B cell (primary cell): ENCODE data around the gene CD226.

ENCODE experiments used
- EZH2 ChIP-seq: IDR thresholded peaks from 2 replicates; pipeline ENCODE4 v1.6.1; 2012; ENCODE audit warnings: borderline replicate concordance, low read depth, mild to moderate bottlenecking, moderate library complexity, low read length; ENCODE audit not compliant: insufficient read depth, poor library complexity, severe bottlenecking
- TF ChIP-seq, protein P1 (sequence below): fragments of 200-600 bp; IDR thresholded peaks from one replicate; pipeline ENCODE4 v1.8.0; 2022; ENCODE audit warnings: antibody characterized with exemption, mild to moderate bottlenecking

DNA sequence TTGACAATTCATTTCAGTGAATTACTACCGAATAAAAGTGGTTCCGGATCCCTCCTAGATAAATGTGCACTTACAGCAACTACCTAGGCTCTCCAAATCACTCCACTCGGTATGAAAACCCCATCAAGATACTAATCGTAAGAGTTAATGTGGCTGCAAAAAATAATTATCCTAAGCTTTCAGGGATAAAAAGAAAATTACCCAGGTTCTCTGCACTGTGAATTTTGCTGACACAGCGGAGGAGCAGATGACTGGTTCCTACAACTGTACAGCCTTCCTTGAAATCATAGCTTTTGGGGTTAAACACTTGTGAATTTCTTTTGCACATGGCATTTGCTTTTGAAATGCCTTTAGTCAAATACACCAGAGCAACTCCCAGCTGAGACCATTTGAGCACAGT is 104.7 kb downstream of the CD226 start:
- TF ChIP-seq, protein P1, sequence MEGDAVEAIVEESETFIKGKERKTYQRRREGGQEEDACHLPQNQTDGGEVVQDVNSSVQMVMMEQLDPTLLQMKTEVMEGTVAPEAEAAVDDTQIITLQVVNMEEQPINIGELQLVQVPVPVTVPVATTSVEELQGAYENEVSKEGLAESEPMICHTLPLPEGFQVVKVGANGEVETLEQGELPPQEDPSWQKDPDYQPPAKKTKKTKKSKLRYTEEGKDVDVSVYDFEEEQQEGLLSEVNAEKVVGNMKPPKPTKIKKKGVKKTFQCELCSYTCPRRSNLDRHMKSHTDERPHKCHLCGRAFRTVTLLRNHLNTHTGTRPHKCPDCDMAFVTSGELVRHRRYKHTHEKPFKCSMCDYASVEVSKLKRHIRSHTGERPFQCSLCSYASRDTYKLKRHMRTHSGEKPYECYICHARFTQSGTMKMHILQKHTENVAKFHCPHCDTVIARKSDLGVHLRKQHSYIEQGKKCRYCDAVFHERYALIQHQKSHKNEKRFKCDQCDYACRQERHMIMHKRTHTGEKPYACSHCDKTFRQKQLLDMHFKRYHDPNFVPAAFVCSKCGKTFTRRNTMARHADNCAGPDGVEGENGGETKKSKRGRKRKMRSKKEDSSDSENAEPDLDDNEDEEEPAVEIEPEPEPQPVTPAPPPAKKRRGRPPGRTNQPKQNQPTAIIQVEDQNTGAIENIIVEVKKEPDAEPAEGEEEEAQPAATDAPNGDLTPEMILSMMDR, result no peak
- TF ChIP-seq EZH2, result no peak
